Measurements from ENCODE around the gene SLC39A9. TPM values are rescaled to one million over a fixed set of nuclear protein-coding genes. Genes with fewer than 3 reads are reported as not detected.

Gene SLC39A9
- total and polyA plus RNA-seq, 2 of the 13 experiments (the other 11 are each of a cell fraction or from before 2014, with no cell fraction given) = 46.6 to 69.5 TPM

DNA sequence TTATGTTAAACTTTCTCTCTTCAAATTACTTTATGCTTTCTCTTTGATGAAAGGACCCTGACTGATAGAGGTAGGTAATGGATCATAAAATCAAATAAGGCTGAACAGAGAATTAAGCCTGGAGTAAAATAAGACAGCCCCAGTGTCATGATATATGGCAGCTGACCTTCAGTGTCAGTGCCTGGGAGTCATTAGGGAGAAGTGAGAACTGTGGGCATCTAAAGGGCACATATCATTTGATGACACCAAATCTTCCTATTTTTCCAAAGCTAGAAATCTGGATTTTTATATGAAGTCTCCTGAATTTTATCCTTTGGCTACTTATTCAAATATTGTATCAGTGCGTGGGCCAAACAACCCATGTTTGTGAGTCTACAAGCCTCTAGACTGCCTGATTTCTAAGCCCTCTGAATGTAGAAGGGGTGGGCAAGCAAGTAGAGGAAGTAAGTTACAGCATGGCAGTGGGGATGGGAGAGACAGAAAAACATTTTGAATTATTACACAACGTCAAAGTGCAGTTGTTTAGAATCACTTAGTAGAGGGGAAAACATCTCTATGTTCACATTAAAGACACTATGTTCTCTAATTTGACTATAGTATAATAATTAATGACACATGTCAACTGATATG lies 10.0 kb downstream of the SLC39A9 start (continued):
- TF ChIP-seq, protein P1, sequence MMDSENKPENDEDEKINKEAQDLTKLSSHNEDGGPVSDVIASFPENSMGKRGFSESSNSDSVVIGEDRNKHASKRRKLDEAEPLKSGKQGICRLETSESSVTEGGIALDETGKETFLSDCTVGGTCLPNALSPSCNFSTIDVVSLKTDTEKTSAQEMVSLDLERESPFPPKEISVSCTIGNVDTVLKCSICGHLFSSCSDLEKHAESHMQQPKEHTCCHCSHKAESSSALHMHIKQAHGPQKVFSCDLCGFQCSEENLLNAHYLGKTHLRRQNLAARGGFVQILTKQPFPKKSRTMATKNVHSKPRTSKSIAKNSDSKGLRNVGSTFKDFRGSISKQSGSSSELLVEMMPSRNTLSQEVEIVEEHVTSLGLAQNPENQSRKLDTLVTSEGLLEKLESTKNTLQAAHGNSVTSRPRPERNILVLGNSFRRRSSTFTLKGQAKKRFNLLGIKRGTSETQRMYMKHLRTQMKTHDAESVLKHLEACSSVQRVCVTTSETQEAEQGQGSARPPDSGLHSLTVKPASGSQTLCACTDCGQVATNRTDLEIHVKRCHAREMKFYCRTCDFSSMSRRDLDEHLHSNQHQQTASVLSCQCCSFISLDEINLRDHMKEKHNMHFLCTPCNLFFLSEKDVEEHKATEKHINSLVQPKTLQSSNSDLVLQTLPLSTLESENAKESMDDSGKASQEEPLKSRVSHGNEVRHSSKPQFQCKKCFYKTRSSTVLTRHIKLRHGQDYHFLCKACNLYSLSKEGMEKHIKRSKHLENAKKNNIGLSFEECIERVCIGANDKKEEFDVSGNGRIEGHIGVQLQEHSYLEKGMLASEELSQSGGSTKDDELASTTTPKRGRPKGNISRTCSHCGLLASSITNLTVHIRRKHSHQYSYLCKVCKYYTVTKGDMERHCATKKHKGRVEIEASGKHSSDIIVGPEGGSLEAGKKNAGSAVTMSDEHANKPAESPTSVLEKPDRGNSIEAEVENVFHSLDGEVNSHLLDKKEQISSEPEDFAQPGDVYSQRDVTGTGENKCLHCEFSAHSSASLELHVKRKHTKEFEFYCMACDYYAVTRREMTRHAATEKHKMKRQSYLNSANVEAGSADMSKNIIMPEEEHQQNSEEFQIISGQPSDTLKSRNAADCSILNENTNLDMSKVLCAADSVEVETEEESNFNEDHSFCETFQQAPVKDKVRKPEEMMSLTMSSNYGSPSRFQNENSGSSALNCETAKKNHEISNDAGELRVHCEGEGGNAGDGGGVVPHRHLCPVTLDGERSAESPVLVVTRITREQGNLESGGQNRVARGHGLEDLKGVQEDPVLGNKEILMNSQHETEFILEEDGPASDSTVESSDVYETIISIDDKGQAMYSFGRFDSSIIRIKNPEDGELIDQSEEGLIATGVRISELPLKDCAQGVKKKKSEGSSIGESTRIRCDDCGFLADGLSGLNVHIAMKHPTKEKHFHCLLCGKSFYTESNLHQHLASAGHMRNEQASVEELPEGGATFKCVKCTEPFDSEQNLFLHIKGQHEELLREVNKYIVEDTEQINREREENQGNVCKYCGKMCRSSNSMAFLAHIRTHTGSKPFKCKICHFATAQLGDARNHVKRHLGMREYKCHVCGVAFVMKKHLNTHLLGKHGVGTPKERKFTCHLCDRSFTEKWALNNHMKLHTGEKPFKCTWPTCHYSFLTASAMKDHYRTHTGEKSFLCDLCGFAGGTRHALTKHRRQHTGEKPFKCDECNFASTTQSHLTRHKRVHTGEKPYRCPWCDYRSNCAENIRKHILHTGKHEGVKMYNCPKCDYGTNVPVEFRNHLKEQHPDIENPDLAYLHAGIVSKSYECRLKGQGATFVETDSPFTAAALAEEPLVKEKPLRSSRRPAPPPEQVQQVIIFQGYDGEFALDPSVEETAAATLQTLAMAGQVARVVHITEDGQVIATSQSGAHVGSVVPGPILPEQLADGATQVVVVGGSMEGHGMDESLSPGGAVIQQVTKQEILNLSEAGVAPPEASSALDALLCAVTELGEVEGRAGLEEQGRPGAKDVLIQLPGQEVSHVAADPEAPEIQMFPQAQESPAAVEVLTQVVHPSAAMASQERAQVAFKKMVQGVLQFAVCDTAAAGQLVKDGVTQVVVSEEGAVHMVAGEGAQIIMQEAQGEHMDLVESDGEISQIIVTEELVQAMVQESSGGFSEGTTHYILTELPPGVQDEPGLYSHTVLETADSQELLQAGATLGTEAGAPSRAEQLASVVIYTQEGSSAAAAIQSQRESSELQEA (CRISPR knock-in tag; IDR thresholded peaks at IDR 0.05; ENCODE audit: not compliant biosample characterization) = no peak
- TF ChIP-seq ZNF709 (CRISPR knock-in tag; IDR thresholded peaks at IDR 0.05) = no peak
- no peak for TF ChIP-seq THAP11 (CRISPR knock-in tag; IDR thresholded peaks at IDR 0.05)
- no peak for TF ChIP-seq ZNF317 (CRISPR knock-in tag; IDR thresholded peaks at IDR 0.05)
- TF ChIP-seq NFIC (IDR thresholded peaks at IDR 0.05; ENCODE audit: low read length) = no peak
- no peak for TF ChIP-seq BRD4 (CRISPR knock-in tag; IDR thresholded peaks at IDR 0.05)

Measured in HepG2 (cell line).